HEK293 (cell line): ENCODE data around the gene ADAMTS12.

ENCODE experiments used
- CTCF ChIA-PET: fragments of 350-600 bp; formaldehyde crosslinking; extraction: SDS; loops from one replicate; lab custom pipeline; 2021; ENCODE audit warnings: antibody characterized with exemption; lab: Yijun Ruan, JAX
- POLR2A ChIA-PET: fragments of 300-600 bp; formaldehyde crosslinking; extraction: SDS; loops from one replicate; lab custom pipeline; 2020; ENCODE audit warnings: antibody characterized with exemption, inconsistent platforms; lab: Yijun Ruan, JAX
- H3K27ac ChIP-seq: fragments of 200-500 bp; sonication (Bioruptor generic); 2 replicates; pipeline ENCODE4 v1.5.1; 2014; ENCODE audit warnings: low read depth, low read length, control low read depth, inconsistent platforms; ENCODE audit errors: extremely low read depth
- H3K36me3 ChIP-seq, 2 experiments: fragments of 200-500 bp in 1 of 2; sonication (Bioruptor generic) in 1 of 2; 1 replicate in 1 of 2; 2 replicates in 1 of 2; pipeline ENCODE4 v1.5.1; 2014 to 2017; ENCODE audit warnings: inconsistent platforms in 2 of 2, low read length in 2 of 2; ENCODE audit not compliant: control insufficient read depth in 2 of 2, insufficient read depth in 1 of 2
- H3K4me1 ChIP-seq: fragments of 200-500 bp; sonication (Bioruptor generic); 2 replicates; pipeline ENCODE4 v1.5.1; 2014; ENCODE audit warnings: mild to moderate bottlenecking, low read length, inconsistent platforms; ENCODE audit not compliant: control insufficient read depth, insufficient read depth
- H3K4me3 ChIP-seq: 2 replicates; pipeline ENCODE4 v1.5.1; 2011; ENCODE audit warnings: low read depth, mild to moderate bottlenecking, control low read depth, low read length, moderate library complexity
- H3K9me3 ChIP-seq: fragments of 200-500 bp; sonication (Bioruptor generic); 2 replicates; pipeline ENCODE4 v1.5.1; 2014; ENCODE audit warnings: low read depth, low read length, inconsistent platforms; ENCODE audit not compliant: control insufficient read depth, insufficient read depth
- EGR2 ChIP-seq: fragments of 450-650 bp; formaldehyde crosslinking; IDR thresholded peaks from 2 replicates; pipeline ENCODE4 v1.5.1; 2016; ENCODE audit warnings: low read depth, missing biosample characterization, missing genetic modification characterization
- FEZF1 ChIP-seq: fragments of 450-650 bp; formaldehyde crosslinking; IDR thresholded peaks from 2 replicates; pipeline ENCODE4 v1.5.1; 2016; ENCODE audit warnings: missing biosample characterization, missing genetic modification characterization
- GFI1B ChIP-seq: fragments of 450-650 bp; formaldehyde crosslinking; IDR thresholded peaks from 2 replicates; pipeline ENCODE4 v1.5.1; 2016; ENCODE audit warnings: missing biosample characterization, missing genetic modification characterization
- KLF8 ChIP-seq: fragments of 450-650 bp; formaldehyde crosslinking; IDR thresholded peaks from 2 replicates; pipeline ENCODE4 v1.5.1; 2016; ENCODE audit warnings: missing biosample characterization, missing genetic modification characterization
- SCRT1 ChIP-seq: fragments of 450-650 bp; formaldehyde crosslinking; IDR thresholded peaks from 2 replicates; pipeline ENCODE4 v1.5.1; 2016; ENCODE audit warnings: missing biosample characterization, missing genetic modification characterization, borderline replicate concordance
- YY1 ChIP-seq: fragments of 450-650 bp; formaldehyde crosslinking; IDR thresholded peaks from 2 replicates; pipeline ENCODE4 v1.5.1; 2018; ENCODE audit warnings: missing biosample characterization, missing genetic modification characterization
- ZBTB48 ChIP-seq: fragments of 450-650 bp; formaldehyde crosslinking; IDR thresholded peaks from 2 replicates; pipeline ENCODE4 v1.5.1; 2016; ENCODE audit warnings: missing biosample characterization, missing genetic modification characterization
- ZFHX2 ChIP-seq: fragments of 450-650 bp; formaldehyde crosslinking; conservative IDR thresholded peaks from 2 replicates; pipeline ENCODE4 v1.5.1; 2016; ENCODE audit warnings: missing biosample characterization, missing genetic modification characterization
- ZNF223 ChIP-seq: fragments of 450-650 bp; formaldehyde crosslinking; IDR thresholded peaks from 2 replicates; pipeline ENCODE4 v1.5.1; 2016; ENCODE audit warnings: missing biosample characterization, missing genetic modification characterization
- ZNF248 ChIP-seq: fragments of 450-650 bp; formaldehyde crosslinking; IDR thresholded peaks from 2 replicates; pipeline ENCODE4 v1.5.1; 2017; ENCODE audit warnings: missing biosample characterization, missing genetic modification characterization
- ZNF341 ChIP-seq: fragments of 450-650 bp; formaldehyde crosslinking; IDR thresholded peaks from 2 replicates; pipeline ENCODE4; 2016; ENCODE audit warnings: low read depth, missing biosample characterization, missing genetic modification characterization
- ZNF521 ChIP-seq: fragments of 450-650 bp; formaldehyde crosslinking; IDR thresholded peaks from 2 replicates; pipeline ENCODE4 v1.5.1; 2017; ENCODE audit warnings: missing biosample characterization, mild to moderate bottlenecking, missing genetic modification characterization
- ZNF623 ChIP-seq: fragments of 450-650 bp; formaldehyde crosslinking; IDR thresholded peaks from 2 replicates; pipeline ENCODE4 v1.5.1; 2016; ENCODE audit warnings: missing biosample characterization, missing genetic modification characterization
- ZNF664 ChIP-seq: fragments of 450-650 bp; formaldehyde crosslinking; IDR thresholded peaks from 2 replicates; pipeline ENCODE4 v1.5.1; 2016; ENCODE audit warnings: missing biosample characterization, missing genetic modification characterization
- TF ChIP-seq, protein P1 (sequence below): fragments of 450-650 bp; formaldehyde crosslinking; IDR thresholded peaks from 2 replicates; pipeline ENCODE4 v1.5.1; 2017; ENCODE audit warnings: missing biosample characterization, missing genetic modification characterization
- TF ChIP-seq, protein P2 (sequence below): fragments of 450-650 bp; formaldehyde crosslinking; IDR thresholded peaks from 2 replicates; pipeline ENCODE4 v1.5.1; 2016; ENCODE audit warnings: missing biosample characterization, missing genetic modification characterization
- TF ChIP-seq, protein P3 (sequence below): fragments of 450-650 bp; formaldehyde crosslinking; IDR thresholded peaks from 2 replicates; pipeline ENCODE4 v1.5.1; 2017; ENCODE audit warnings: missing biosample characterization, mild to moderate bottlenecking, missing genetic modification characterization, moderate library complexity
- TF ChIP-seq, protein P4 (sequence below): fragments of 450-650 bp; formaldehyde crosslinking; IDR thresholded peaks from 2 replicates; pipeline ENCODE4 v1.5.1; 2016; ENCODE audit warnings: missing biosample characterization, missing genetic modification characterization

The ADAMTS12 gene

DNA sequence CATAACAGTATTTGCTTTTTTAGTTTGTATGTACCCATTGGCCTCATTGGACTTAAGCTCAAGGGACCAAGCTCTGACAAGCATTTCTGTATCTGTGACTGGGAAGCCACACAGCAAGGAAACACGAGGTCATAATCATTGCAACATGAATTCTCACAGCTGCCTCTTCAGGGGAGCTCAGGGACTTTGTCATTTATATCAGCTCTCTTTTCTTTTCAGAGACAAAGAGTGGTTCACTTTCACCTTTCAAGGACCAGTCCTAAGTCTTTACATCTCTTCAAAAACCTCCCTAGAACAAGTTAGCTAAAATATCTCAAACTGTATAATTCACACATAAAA, 58.6 kb downstream of the ADAMTS12 start:
- Histone ChIP-seq H3K4me3 (no peak overlapping the region), H3K4me1 (no peaks in the 10 kb centered on the region), H3K36me3 (no peaks in the 10 kb centered on the region), H3K9me3 (no peaks in the 10 kb centered on the region), H3K27ac (no peak overlapping the region)
- ChIA-PET POLR2A (no interaction called here), CTCF (no interaction called here)
- no peak for TF ChIP-seq EGR2 (tag by site-specific recombination)

DNA sequence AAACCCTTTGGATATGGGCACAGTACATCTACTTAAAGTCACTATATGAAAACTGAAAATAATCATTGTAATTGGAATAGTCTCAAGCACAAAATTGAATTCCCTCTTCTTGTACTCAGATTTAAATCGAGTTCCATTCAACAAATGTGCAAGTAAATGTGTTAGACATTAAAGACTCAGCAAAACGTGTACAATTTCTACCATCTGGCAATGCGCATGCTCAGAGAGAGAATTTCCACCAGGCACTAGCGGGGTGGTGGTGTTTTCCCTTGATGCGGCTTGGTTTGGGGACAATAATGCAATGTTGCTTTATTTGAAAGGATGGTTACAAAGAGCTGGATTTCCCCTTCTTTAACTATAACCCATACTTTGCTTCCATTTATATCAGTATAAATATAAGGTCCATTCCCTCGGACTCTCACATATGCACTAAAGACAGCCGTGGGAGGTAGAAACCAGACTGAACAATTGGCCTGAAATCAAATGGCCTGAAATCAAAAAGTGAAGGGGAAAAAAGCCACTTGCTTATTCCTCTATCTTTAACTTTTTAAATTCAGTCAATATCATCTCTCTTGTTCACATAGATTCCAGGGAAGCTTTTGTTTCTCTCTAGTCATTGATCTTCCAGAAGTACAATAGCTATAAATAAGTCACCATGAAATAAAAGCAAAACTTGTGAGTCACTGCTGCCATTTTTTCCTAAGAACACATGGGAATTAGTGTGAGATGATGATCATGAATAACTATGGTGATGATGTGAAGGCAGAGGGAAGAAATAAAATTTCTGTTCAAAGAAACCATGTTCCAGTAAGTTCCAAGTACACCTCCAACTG, 59.2 kb downstream of the ADAMTS12 start:
- no peak overlapping the region for H3K4me3 ChIP-seq
- no peaks in the 10 kb centered on the region for H3K4me1 ChIP-seq
- CTCF ChIA-PET, result interaction anchor here (0.6 kb wide), 1 partner anchor 10 kb away, joined by 3 read pairs; no protein-coding TSS in a partner anchor
- no peak overlapping the region for H3K27ac ChIP-seq
- no peaks in the 10 kb centered on the region for H3K9me3 ChIP-seq
- TF ChIP-seq, protein P1, sequence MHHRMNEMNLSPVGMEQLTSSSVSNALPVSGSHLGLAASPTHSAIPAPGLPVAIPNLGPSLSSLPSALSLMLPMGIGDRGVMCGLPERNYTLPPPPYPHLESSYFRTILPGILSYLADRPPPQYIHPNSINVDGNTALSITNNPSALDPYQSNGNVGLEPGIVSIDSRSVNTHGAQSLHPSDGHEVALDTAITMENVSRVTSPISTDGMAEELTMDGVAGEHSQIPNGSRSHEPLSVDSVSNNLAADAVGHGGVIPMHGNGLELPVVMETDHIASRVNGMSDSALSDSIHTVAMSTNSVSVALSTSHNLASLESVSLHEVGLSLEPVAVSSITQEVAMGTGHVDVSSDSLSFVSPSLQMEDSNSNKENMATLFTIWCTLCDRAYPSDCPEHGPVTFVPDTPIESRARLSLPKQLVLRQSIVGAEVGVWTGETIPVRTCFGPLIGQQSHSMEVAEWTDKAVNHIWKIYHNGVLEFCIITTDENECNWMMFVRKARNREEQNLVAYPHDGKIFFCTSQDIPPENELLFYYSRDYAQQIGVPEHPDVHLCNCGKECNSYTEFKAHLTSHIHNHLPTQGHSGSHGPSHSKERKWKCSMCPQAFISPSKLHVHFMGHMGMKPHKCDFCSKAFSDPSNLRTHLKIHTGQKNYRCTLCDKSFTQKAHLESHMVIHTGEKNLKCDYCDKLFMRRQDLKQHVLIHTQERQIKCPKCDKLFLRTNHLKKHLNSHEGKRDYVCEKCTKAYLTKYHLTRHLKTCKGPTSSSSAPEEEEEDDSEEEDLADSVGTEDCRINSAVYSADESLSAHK (tag by site-specific recombination), result no peak
- TF ChIP-seq ZFHX2 (no peak), ZNF248 (no peak), ZNF623 (tag by site-specific recombination) (no peak), KLF8 (tag by site-specific recombination) (no peak), ZNF664 (no peak), ZNF223 (tag by site-specific recombination) (no peak), ZBTB48 (tag by site-specific recombination) (no peak), ZNF341 (tag by site-specific recombination) (no peak), GFI1B (no peak), FEZF1 (tag by site-specific recombination) (no peak)
- no peaks in the 10 kb centered on the region for H3K36me3 ChIP-seq
- POLR2A ChIA-PET, result no interaction called here

DNA sequence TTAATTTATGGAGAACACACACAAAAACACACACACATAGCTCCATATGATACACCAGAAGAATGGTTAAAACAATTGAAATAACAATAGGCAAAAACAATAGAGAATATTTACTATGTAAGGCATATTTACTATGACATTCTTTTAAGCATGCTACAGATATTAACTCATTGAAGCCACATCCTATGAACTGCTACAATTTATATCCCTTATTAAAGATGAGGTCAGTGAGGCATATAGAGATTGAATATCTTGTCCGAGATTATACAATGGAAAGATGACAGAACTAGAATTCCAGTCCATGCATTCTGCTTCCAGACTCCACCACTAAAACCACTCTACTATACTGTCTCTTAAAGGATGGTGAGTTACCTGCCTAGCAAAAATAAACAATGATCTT, 60.7 kb downstream of the ADAMTS12 start:
- no peaks in the 10 kb centered on the region for H3K9me3 ChIP-seq
- ChIA-PET POLR2A (interaction anchor here (0.6 kb wide), 1 partner anchor 1752 kb away, joined by 4 read pairs; no protein-coding TSS in a partner anchor), CTCF (interaction anchor here (0.6 kb wide), 1 partner anchor 242 kb away, joined by 3 read pairs; no protein-coding TSS in a partner anchor)
- TF ChIP-seq YY1 (tag by site-specific recombination) (no peak), SCRT1 (tag by site-specific recombination) (no peak), ZNF223 (tag by site-specific recombination) (no peak), ZNF521 (tag by site-specific recombination) (no peak)
- TF ChIP-seq, protein P2, sequence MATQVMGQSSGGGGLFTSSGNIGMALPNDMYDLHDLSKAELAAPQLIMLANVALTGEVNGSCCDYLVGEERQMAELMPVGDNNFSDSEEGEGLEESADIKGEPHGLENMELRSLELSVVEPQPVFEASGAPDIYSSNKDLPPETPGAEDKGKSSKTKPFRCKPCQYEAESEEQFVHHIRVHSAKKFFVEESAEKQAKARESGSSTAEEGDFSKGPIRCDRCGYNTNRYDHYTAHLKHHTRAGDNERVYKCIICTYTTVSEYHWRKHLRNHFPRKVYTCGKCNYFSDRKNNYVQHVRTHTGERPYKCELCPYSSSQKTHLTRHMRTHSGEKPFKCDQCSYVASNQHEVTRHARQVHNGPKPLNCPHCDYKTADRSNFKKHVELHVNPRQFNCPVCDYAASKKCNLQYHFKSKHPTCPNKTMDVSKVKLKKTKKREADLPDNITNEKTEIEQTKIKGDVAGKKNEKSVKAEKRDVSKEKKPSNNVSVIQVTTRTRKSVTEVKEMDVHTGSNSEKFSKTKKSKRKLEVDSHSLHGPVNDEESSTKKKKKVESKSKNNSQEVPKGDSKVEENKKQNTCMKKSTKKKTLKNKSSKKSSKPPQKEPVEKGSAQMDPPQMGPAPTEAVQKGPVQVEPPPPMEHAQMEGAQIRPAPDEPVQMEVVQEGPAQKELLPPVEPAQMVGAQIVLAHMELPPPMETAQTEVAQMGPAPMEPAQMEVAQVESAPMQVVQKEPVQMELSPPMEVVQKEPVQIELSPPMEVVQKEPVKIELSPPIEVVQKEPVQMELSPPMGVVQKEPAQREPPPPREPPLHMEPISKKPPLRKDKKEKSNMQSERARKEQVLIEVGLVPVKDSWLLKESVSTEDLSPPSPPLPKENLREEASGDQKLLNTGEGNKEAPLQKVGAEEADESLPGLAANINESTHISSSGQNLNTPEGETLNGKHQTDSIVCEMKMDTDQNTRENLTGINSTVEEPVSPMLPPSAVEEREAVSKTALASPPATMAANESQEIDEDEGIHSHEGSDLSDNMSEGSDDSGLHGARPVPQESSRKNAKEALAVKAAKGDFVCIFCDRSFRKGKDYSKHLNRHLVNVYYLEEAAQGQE (tag by site-specific recombination), result no peak
- TF ChIP-seq, protein P1 (tag by site-specific recombination), result no peak
- TF ChIP-seq, protein P3, sequence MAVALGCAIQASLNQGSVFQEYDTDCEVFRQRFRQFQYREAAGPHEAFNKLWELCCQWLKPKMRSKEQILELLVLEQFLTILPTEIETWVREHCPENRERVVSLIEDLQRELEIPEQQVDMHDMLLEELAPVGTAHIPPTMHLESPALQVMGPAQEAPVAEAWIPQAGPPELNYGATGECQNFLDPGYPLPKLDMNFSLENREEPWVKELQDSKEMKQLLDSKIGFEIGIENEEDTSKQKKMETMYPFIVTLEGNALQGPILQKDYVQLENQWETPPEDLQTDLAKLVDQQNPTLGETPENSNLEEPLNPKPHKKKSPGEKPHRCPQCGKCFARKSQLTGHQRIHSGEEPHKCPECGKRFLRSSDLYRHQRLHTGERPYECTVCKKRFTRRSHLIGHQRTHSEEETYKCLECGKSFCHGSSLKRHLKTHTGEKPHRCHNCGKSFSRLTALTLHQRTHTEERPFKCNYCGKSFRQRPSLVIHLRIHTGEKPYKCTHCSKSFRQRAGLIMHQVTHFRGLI (tag by site-specific recombination), result no peak
- TF ChIP-seq, protein P4, sequence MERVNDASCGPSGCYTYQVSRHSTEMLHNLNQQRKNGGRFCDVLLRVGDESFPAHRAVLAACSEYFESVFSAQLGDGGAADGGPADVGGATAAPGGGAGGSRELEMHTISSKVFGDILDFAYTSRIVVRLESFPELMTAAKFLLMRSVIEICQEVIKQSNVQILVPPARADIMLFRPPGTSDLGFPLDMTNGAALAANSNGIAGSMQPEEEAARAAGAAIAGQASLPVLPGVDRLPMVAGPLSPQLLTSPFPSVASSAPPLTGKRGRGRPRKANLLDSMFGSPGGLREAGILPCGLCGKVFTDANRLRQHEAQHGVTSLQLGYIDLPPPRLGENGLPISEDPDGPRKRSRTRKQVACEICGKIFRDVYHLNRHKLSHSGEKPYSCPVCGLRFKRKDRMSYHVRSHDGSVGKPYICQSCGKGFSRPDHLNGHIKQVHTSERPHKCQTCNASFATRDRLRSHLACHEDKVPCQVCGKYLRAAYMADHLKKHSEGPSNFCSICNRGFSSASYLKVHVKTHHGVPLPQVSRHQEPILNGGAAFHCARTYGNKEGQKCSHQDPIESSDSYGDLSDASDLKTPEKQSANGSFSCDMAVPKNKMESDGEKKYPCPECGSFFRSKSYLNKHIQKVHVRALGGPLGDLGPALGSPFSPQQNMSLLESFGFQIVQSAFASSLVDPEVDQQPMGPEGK (tag by site-specific recombination), result no peak
- H3K27ac ChIP-seq, result no peak overlapping the region
- no peaks in the 10 kb centered on the region for H3K36me3 ChIP-seq
- H3K4me3 ChIP-seq, result no peak overlapping the region
- H3K4me1 ChIP-seq, result no peaks in the 10 kb centered on the region
